ENCODE results near the gene DHX36. TPM values are rescaled to one million over a fixed set of nuclear protein-coding genes. Genes with fewer than 3 reads are reported as not detected.
A peak's percentile ranks its signal among the peaks of the same experiment; 100 is the strongest.

The DHX36 gene
- total RNA-seq, 1 donor from 2014 or later, result 76.7 TPM

- Histone ChIP-seq H3K4me3 (ENCODE audit: low read length in 3 of 3) (no peak overlapping the region), H3K9me3 (ENCODE audit: control insufficient read depth in 3 of 3, low read length in 3 of 3) (no peaks in the 10 kb centered on the region), H3K9ac (ENCODE audit: low read depth in 1 of 3, low read length in 3 of 3) (no peak overlapping the region), H3K27ac (ENCODE audit: low read depth, low read length) (no peak overlapping the region), H3K27me3 (ENCODE audit: control insufficient read depth in 3 of 3, insufficient read depth in 3 of 3, low read length in 3 of 3) (no peaks in the 10 kb centered on the region), H3K4me1 (ENCODE audit: control insufficient read depth in 3 of 3, insufficient read depth in 3 of 3, low read length in 3 of 3) (no peaks in the 10 kb centered on the region), H3K36me3 (ENCODE audit: control insufficient read depth in 3 of 3, insufficient read depth in 3 of 3, low read length in 3 of 3) (no peaks in the 10 kb centered on the region)
These were observed 10.7 kb upstream of the DHX36 start for GRCh38 chr3:154334973-154335420.

- H3K9ac ChIP-seq (ENCODE audit: low read depth in 1 of 3, low read length in 3 of 3), result no peak overlapping the region
- peaks cover 0 to 3% (median 0%) of the 10 kb centered on the region in 3 donors for H3K4me1 ChIP-seq (ENCODE audit: control insufficient read depth in 3 of 3, insufficient read depth in 3 of 3, low read length in 3 of 3)
- no peaks in the 10 kb centered on the region for H3K9me3 ChIP-seq (ENCODE audit: control insufficient read depth in 3 of 3, low read length in 3 of 3)
- H3K4me3 ChIP-seq (ENCODE audit: low read length in 3 of 3), result no peak overlapping the region
- H3K27ac ChIP-seq (ENCODE audit: low read depth, low read length), result no peak overlapping the region
- no peaks in the 10 kb centered on the region for H3K36me3 ChIP-seq (ENCODE audit: control insufficient read depth in 3 of 3, insufficient read depth in 3 of 3, low read length in 3 of 3)
- H3K27me3 ChIP-seq (ENCODE audit: control insufficient read depth in 3 of 3, insufficient read depth in 3 of 3, low read length in 3 of 3), result no peaks in the 10 kb centered on the region
These were observed 3.6 kb upstream of the DHX36 start for GRCh38 chr3:154327871-154328270.

- H3K9ac ChIP-seq (ENCODE audit: low read depth in 1 of 3, low read length in 3 of 3), result peak overlapping the region in 2 of 3 donors; percentile 85 to 88
- peak overlapping the region; percentile 85 for H3K27ac ChIP-seq (ENCODE audit: low read depth, low read length)
- H3K4me1 ChIP-seq (ENCODE audit: control insufficient read depth in 3 of 3, insufficient read depth in 3 of 3, low read length in 3 of 3), result peaks cover 3 to 12% (median 9%) of the 10 kb centered on the region in 3 donors
- H3K36me3 ChIP-seq (ENCODE audit: control insufficient read depth in 3 of 3, insufficient read depth in 3 of 3, low read length in 3 of 3), result no peaks in the 10 kb centered on the region
- no peaks in the 10 kb centered on the region for H3K9me3 ChIP-seq (ENCODE audit: control insufficient read depth in 3 of 3, low read length in 3 of 3)
- H3K27me3 ChIP-seq (ENCODE audit: control insufficient read depth in 3 of 3, insufficient read depth in 3 of 3, low read length in 3 of 3), result no peaks in the 10 kb centered on the region
- H3K4me3 ChIP-seq (ENCODE audit: low read length in 3 of 3), result peak overlapping the region; percentile 85 to 88 (median 86)
These were observed 632 bp upstream of the DHX36 start for GRCh38 chr3:154324919-154325318.

GRCh38 chr3:154316974-154317767, 7.1 kb downstream of the DHX36 start:
- H3K36me3 ChIP-seq (ENCODE audit: control insufficient read depth in 3 of 3, insufficient read depth in 3 of 3, low read length in 3 of 3), result peaks cover 0 to 20% (median 14%) of the 10 kb centered on the region in 3 donors
- H3K9me3 ChIP-seq (ENCODE audit: control insufficient read depth in 3 of 3, low read length in 3 of 3), result no peaks in the 10 kb centered on the region
- no peak overlapping the region for H3K4me3 ChIP-seq (ENCODE audit: low read length in 3 of 3)
- H3K27me3 ChIP-seq (ENCODE audit: control insufficient read depth in 3 of 3, insufficient read depth in 3 of 3, low read length in 3 of 3), result no peaks in the 10 kb centered on the region
- H3K4me1 ChIP-seq (ENCODE audit: control insufficient read depth in 3 of 3, insufficient read depth in 3 of 3, low read length in 3 of 3), result peaks cover 0 to 11% (median 5%) of the 10 kb centered on the region in 3 donors
- no peak overlapping the region for H3K9ac ChIP-seq (ENCODE audit: low read depth in 1 of 3, low read length in 3 of 3)
- H3K27ac ChIP-seq (ENCODE audit: low read depth, low read length), result no peak overlapping the region

- Histone ChIP-seq H3K36me3 (ENCODE audit: control insufficient read depth in 3 of 3, insufficient read depth in 3 of 3, low read length in 3 of 3) (peaks cover 0 to 20% (median 14%) of the 10 kb centered on the region in 3 donors), H3K4me1 (ENCODE audit: control insufficient read depth in 3 of 3, insufficient read depth in 3 of 3, low read length in 3 of 3) (peaks cover 0 to 6% (median 0%) of the 10 kb centered on the region in 3 donors), H3K9ac (ENCODE audit: low read depth in 1 of 3, low read length in 3 of 3) (no peak overlapping the region), H3K27ac (ENCODE audit: low read depth, low read length) (no peak overlapping the region), H3K9me3 (ENCODE audit: control insufficient read depth in 3 of 3, low read length in 3 of 3) (no peaks in the 10 kb centered on the region), H3K27me3 (ENCODE audit: control insufficient read depth in 3 of 3, insufficient read depth in 3 of 3, low read length in 3 of 3) (no peaks in the 10 kb centered on the region), H3K4me3 (ENCODE audit: low read length in 3 of 3) (no peak overlapping the region)
These were observed 10.1 kb downstream of the DHX36 start for GRCh38 chr3:154314152-154314551.

- Histone ChIP-seq H3K9ac (ENCODE audit: low read depth in 1 of 3, low read length in 3 of 3) (no peak overlapping the region), H3K36me3 (ENCODE audit: control insufficient read depth in 3 of 3, insufficient read depth in 3 of 3, low read length in 3 of 3) (peaks cover 0 to 35% (median 20%) of the 10 kb centered on the region in 3 donors), H3K27me3 (ENCODE audit: control insufficient read depth in 3 of 3, insufficient read depth in 3 of 3, low read length in 3 of 3) (no peaks in the 10 kb centered on the region), H3K27ac (ENCODE audit: low read depth, low read length) (no peak overlapping the region), H3K9me3 (ENCODE audit: control insufficient read depth in 3 of 3, low read length in 3 of 3) (no peaks in the 10 kb centered on the region), H3K4me3 (ENCODE audit: low read length in 3 of 3) (no peak overlapping the region), H3K4me1 (ENCODE audit: control insufficient read depth in 3 of 3, insufficient read depth in 3 of 3, low read length in 3 of 3) (no peaks in the 10 kb centered on the region)
These were observed 13.4 kb downstream of the DHX36 start for GRCh38 chr3:154310840-154311239.

- Histone ChIP-seq H3K36me3 (ENCODE audit: control insufficient read depth in 3 of 3, insufficient read depth in 3 of 3, low read length in 3 of 3) (peaks cover 11 to 46% (median 24%) of the 10 kb centered on the region in 3 donors), H3K4me1 (ENCODE audit: control insufficient read depth in 3 of 3, insufficient read depth in 3 of 3, low read length in 3 of 3) (no peaks in the 10 kb centered on the region), H3K9ac (ENCODE audit: low read depth in 1 of 3, low read length in 3 of 3) (no peak overlapping the region)
These were observed 16.9 kb downstream of the DHX36 start for GRCh38 chr3:154307363-154307762.

GRCh38 chr3:154304936-154305335, 19.4 kb downstream of the DHX36 start:
- Histone ChIP-seq H3K36me3 (ENCODE audit: control insufficient read depth in 3 of 3, insufficient read depth in 3 of 3, low read length in 3 of 3) (peaks cover 24 to 70% (median 44%) of the 10 kb centered on the region in 3 donors), H3K4me1 (ENCODE audit: control insufficient read depth in 3 of 3, insufficient read depth in 3 of 3, low read length in 3 of 3) (no peaks in the 10 kb centered on the region), H3K27ac (ENCODE audit: low read depth, low read length) (no peak overlapping the region), H3K4me3 (ENCODE audit: low read length in 3 of 3) (no peak overlapping the region), H3K9me3 (ENCODE audit: control insufficient read depth in 3 of 3, low read length in 3 of 3) (no peaks in the 10 kb centered on the region), H3K27me3 (ENCODE audit: control insufficient read depth in 3 of 3, insufficient read depth in 3 of 3, low read length in 3 of 3) (no peaks in the 10 kb centered on the region), H3K9ac (ENCODE audit: low read depth in 1 of 3, low read length in 3 of 3) (no peak overlapping the region)

More at GRCh38 chr3:154307363-154307762, 16.9 kb downstream of the DHX36 start:
- no peak overlapping the region for H3K27ac ChIP-seq (ENCODE audit: low read depth, low read length)
- H3K9me3 ChIP-seq (ENCODE audit: control insufficient read depth in 3 of 3, low read length in 3 of 3), result no peaks in the 10 kb centered on the region
- no peak overlapping the region for H3K4me3 ChIP-seq (ENCODE audit: low read length in 3 of 3)
- H3K27me3 ChIP-seq (ENCODE audit: control insufficient read depth in 3 of 3, insufficient read depth in 3 of 3, low read length in 3 of 3), result no peaks in the 10 kb centered on the region

GRCh38 chr3:154304116-154304786, 20.0 kb downstream of the DHX36 start:
- no peak overlapping the region for H3K27ac ChIP-seq (ENCODE audit: low read depth, low read length)
- no peaks in the 10 kb centered on the region for H3K27me3 ChIP-seq (ENCODE audit: control insufficient read depth in 3 of 3, insufficient read depth in 3 of 3, low read length in 3 of 3)
- H3K9ac ChIP-seq (ENCODE audit: low read depth in 1 of 3, low read length in 3 of 3), result no peak overlapping the region
- H3K9me3 ChIP-seq (ENCODE audit: control insufficient read depth in 3 of 3, low read length in 3 of 3), result no peaks in the 10 kb centered on the region
- peaks cover 24 to 77% (median 51%) of the 10 kb centered on the region in 3 donors for H3K36me3 ChIP-seq (ENCODE audit: control insufficient read depth in 3 of 3, insufficient read depth in 3 of 3, low read length in 3 of 3)
- H3K4me1 ChIP-seq (ENCODE audit: control insufficient read depth in 3 of 3, insufficient read depth in 3 of 3, low read length in 3 of 3), result no peaks in the 10 kb centered on the region
- H3K4me3 ChIP-seq (ENCODE audit: low read length in 3 of 3), result no peak overlapping the region

- Histone ChIP-seq H3K27me3 (ENCODE audit: control insufficient read depth in 3 of 3, insufficient read depth in 3 of 3, low read length in 3 of 3) (no peaks in the 10 kb centered on the region), H3K9me3 (ENCODE audit: control insufficient read depth in 3 of 3, low read length in 3 of 3) (no peaks in the 10 kb centered on the region), H3K27ac (ENCODE audit: low read depth, low read length) (no peak overlapping the region), H3K4me3 (ENCODE audit: low read length in 3 of 3) (no peak overlapping the region), H3K9ac (ENCODE audit: low read depth in 1 of 3, low read length in 3 of 3) (no peak overlapping the region), H3K36me3 (ENCODE audit: control insufficient read depth in 3 of 3, insufficient read depth in 3 of 3, low read length in 3 of 3) (peaks cover 24 to 67% (median 57%) of the 10 kb centered on the region in 3 donors), H3K4me1 (ENCODE audit: control insufficient read depth in 3 of 3, insufficient read depth in 3 of 3, low read length in 3 of 3) (no peaks in the 10 kb centered on the region)
These were observed 22.7 kb downstream of the DHX36 start for GRCh38 chr3:154301561-154301960.

All from skeletal muscle tissue (tissue), 4 donors.